ENCODE data around the gene SUGCT.

SUGCT gene

DNA sequence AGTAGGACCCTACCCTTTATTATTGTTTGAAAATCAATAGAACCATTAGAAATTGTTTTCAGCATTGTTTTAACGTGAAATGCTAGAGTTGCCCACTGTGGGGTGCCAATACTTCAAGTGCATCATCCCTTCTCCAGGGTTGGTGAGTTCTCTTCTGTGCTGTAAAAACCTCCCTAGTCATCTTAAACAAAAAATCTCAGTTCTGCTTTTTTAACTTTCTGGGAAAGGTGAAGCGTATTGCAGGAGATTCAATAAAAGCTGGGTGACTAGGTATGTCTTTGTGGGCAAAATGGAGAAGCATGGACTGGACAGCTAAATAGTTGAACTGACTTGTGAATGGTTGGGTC, 699.1 kb downstream of the SUGCT start:
- Histone ChIP-seq H3K27me3 (ENCODE audit: low read depth, low read length) (no peaks in the 10 kb centered on the region), H3K9me3 (ENCODE audit: insufficient read depth, low read length) (no peaks in the 10 kb centered on the region), H3K79me2 (ENCODE audit: low read length) (no peaks in the 10 kb centered on the region), H3K9ac (ENCODE audit: low read length) (no peak overlapping the region), H3K4me1 (ENCODE audit: low read length) (no peaks in the 10 kb centered on the region), H2AFZ (ENCODE audit: low read depth, low read length) (no peak overlapping the region), H3K36me3 (replicated peaks; ENCODE audit: low read depth, low read length) (no peaks in the 10 kb centered on the region), H3K4me3 (ENCODE audit: low read length) (no peak overlapping the region), H3K4me2 (ENCODE audit: low read length) (no peak overlapping the region), H3K27ac (ENCODE audit: low read length) (no peak overlapping the region), H4K20me1 (ENCODE audit: insufficient read depth, low read length) (no peaks in the 10 kb centered on the region)
- TF ChIP-seq EZH2phosphoT487 (IDR thresholded peaks at IDR 0.05; ENCODE audit: low read depth) (no peak), CTCF (IDR thresholded peaks at IDR 0.05; ENCODE audit: low read depth, low read length) (no peak)

DNA sequence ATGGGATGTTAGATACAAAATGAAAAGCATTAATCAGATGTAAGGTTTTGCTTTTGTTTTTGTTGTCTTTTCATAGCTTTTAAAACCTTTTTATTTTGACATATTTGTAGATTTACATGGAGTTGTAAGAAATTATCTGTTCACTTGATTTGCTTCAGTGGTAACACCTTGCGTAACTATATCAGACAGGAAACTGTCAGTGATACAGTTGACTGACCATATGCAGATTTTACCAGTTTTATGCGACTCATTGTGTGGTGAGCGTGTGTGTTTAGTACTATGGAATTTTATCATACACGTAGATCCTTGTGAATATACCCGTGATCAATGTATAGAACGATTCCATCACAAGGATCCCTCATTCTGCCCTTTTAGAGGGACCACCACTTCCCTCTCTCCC, 701.4 kb downstream of the SUGCT start:
- Histone ChIP-seq H4K20me1 (ENCODE audit: insufficient read depth, low read length) (no peaks in the 10 kb centered on the region), H3K79me2 (ENCODE audit: low read length) (no peaks in the 10 kb centered on the region), H3K27me3 (ENCODE audit: low read depth, low read length) (no peaks in the 10 kb centered on the region), H3K4me3 (ENCODE audit: low read length) (no peak overlapping the region), H3K9ac (ENCODE audit: low read length) (no peak overlapping the region), H3K4me2 (ENCODE audit: low read length) (no peak overlapping the region), H3K27ac (ENCODE audit: low read length) (no peak overlapping the region), H2AFZ (ENCODE audit: low read depth, low read length) (no peak overlapping the region), H3K4me1 (ENCODE audit: low read length) (no peaks in the 10 kb centered on the region), H3K36me3 (replicated peaks; ENCODE audit: low read depth, low read length) (no peaks in the 10 kb centered on the region), H3K9me3 (ENCODE audit: insufficient read depth, low read length) (no peaks in the 10 kb centered on the region)
- TF ChIP-seq EZH2phosphoT487 (IDR thresholded peaks at IDR 0.05; ENCODE audit: low read depth) (no peak), CTCF (IDR thresholded peaks at IDR 0.05; ENCODE audit: low read depth, low read length) (no peak)

GRCh38 chr7:40839881-40840280, 705.1 kb downstream of the SUGCT start:
- Histone ChIP-seq H2AFZ (ENCODE audit: low read depth, low read length) (no peak overlapping the region), H3K9me3 (ENCODE audit: insufficient read depth, low read length) (no peaks in the 10 kb centered on the region), H4K20me1 (ENCODE audit: insufficient read depth, low read length) (no peaks in the 10 kb centered on the region), H3K79me2 (ENCODE audit: low read length) (no peaks in the 10 kb centered on the region), H3K9ac (ENCODE audit: low read length) (no peak overlapping the region), H3K4me2 (ENCODE audit: low read length) (no peak overlapping the region), H3K36me3 (replicated peaks; ENCODE audit: low read depth, low read length) (no peaks in the 10 kb centered on the region), H3K27me3 (ENCODE audit: low read depth, low read length) (no peaks in the 10 kb centered on the region), H3K4me1 (ENCODE audit: low read length) (no peaks in the 10 kb centered on the region), H3K4me3 (ENCODE audit: low read length) (no peak overlapping the region), H3K27ac (ENCODE audit: low read length) (no peak overlapping the region)
- no peak for TF ChIP-seq EZH2phosphoT487 (IDR thresholded peaks at IDR 0.05; ENCODE audit: low read depth)
- no peak for TF ChIP-seq CTCF (IDR thresholded peaks at IDR 0.05; ENCODE audit: low read depth, low read length)

GRCh38 chr7:40840990-40841389, 706.2 kb downstream of the SUGCT start:
- no peaks in the 10 kb centered on the region for H3K9me3 ChIP-seq (ENCODE audit: insufficient read depth, low read length)
- no peak overlapping the region for H2AFZ ChIP-seq (ENCODE audit: low read depth, low read length)
- H3K79me2 ChIP-seq (ENCODE audit: low read length): no peaks in the 10 kb centered on the region
- TF ChIP-seq EZH2phosphoT487 (IDR thresholded peaks at IDR 0.05; ENCODE audit: low read depth): no peak
- no peak for TF ChIP-seq CTCF (IDR thresholded peaks at IDR 0.05; ENCODE audit: low read depth, low read length)
- H4K20me1 ChIP-seq (ENCODE audit: insufficient read depth, low read length): no peaks in the 10 kb centered on the region
- no peaks in the 10 kb centered on the region for H3K4me1 ChIP-seq (ENCODE audit: low read length)
- no peak overlapping the region for H3K4me2 ChIP-seq (ENCODE audit: low read length)
- H3K4me3 ChIP-seq (ENCODE audit: low read length): no peak overlapping the region
- H3K9ac ChIP-seq (ENCODE audit: low read length): no peak overlapping the region
- H3K27ac ChIP-seq (ENCODE audit: low read length): no peak overlapping the region
- no peaks in the 10 kb centered on the region for H3K27me3 ChIP-seq (ENCODE audit: low read depth, low read length)
- H3K36me3 ChIP-seq (replicated peaks; ENCODE audit: low read depth, low read length): no peaks in the 10 kb centered on the region
